IMR-90 (cell line): ENCODE measurements around the gene LMOD2. TPM values are rescaled to one million over a fixed set of nuclear protein-coding genes. Genes with fewer than 3 reads are reported as not detected.

Source experiments
- ATAC-seq: fragments of 200-7000 bp; cut with Tn5 transposase; 2 replicates; pipeline ENCODE4 v1.9.1; 2020; ENCODE audit warnings: low read depth, mild to moderate bottlenecking, moderate library complexity
- BruUV-seq: library from RNA; stranded (reverse); fragments of 400-500 nt; replicated peaks from 2 replicates; lab custom pipeline; 2021; lab: Mats Ljungman, UMichigan
- CTCF ChIA-PET: fragments of 300-600 bp; formaldehyde crosslinking; extraction: SDS; loops from one replicate; lab custom pipeline; 2021; ENCODE audit warnings: antibody characterized with exemption; lab: Yijun Ruan, JAX
- POLR2A ChIA-PET: fragments of 300-600 bp; sonication (Branson Sonifier 250); formaldehyde crosslinking; loops from one replicate; lab custom pipeline; 2022; ENCODE audit warnings: antibody characterized with exemption; ENCODE audit not compliant: unreplicated experiment; lab: Charles Lee
- DNase-seq: peaks from one replicate; pipeline ENCODE4 v3.0.0; 2013
- H2AFZ ChIP-seq: replicated peaks from 2 replicates; pipeline ENCODE3; 2013; ENCODE audit warnings: low read length, mild to moderate bottlenecking; ENCODE audit not compliant: poor library complexity
- H2AK5ac ChIP-seq: 2 replicates; pipeline ENCODE4 v1.6.1; 2013; ENCODE audit warnings: low read depth, low read length, inconsistent platforms
- H2AK9ac ChIP-seq: replicated peaks from 2 replicates; pipeline ENCODE3; 2013; ENCODE audit warnings: mild to moderate bottlenecking, low read depth, low read length, moderate library complexity; ENCODE audit not compliant: poor library complexity
- H2BK120ac ChIP-seq: 2 replicates; pipeline ENCODE4 v1.6.1; 2013; ENCODE audit warnings: low read depth, low read length, inconsistent platforms
- H2BK15ac ChIP-seq: 3 replicates; pipeline ENCODE4 v1.6.1; 2013; ENCODE audit warnings: low read depth, low read length, inconsistent platforms
- H2BK20ac ChIP-seq: 2 replicates; pipeline ENCODE4 v1.6.1; 2013; ENCODE audit warnings: low read depth, mild to moderate bottlenecking, inconsistent platforms, low read length, moderate library complexity
- H2BK5ac ChIP-seq: 2 replicates; pipeline ENCODE4 v1.6.1; 2013; ENCODE audit warnings: mild to moderate bottlenecking, low read depth, low read length, inconsistent platforms; ENCODE audit not compliant: poor library complexity, severe bottlenecking
- H3K14ac ChIP-seq: replicated peaks from 2 replicates; pipeline ENCODE4 v1.6.1; 2013; ENCODE audit warnings: low read depth, low read length, inconsistent platforms
- H3K18ac ChIP-seq: 2 replicates; pipeline ENCODE4 v1.6.1; 2013; ENCODE audit warnings: low read depth, low read length, control low read depth
- H3K23ac ChIP-seq: 2 replicates; pipeline ENCODE4 v1.6.1; 2013; ENCODE audit warnings: low read depth, low read length, inconsistent platforms
- H3K27ac ChIP-seq: 2 replicates; pipeline ENCODE4 v1.5.1; 2013; ENCODE audit warnings: mild to moderate bottlenecking, control low read depth, low read length; ENCODE audit not compliant: insufficient read depth
- H3K27me3 ChIP-seq: 2 replicates; pipeline ENCODE4 v1.6.1; 2013; ENCODE audit warnings: low read length; ENCODE audit not compliant: control insufficient read depth, insufficient read depth
- H3K36me3 ChIP-seq: 2 replicates; pipeline ENCODE4 v1.6.1; 2013; ENCODE audit warnings: low read length, mixed read lengths; ENCODE audit not compliant: control insufficient read depth, insufficient read depth
- H3K4ac ChIP-seq: 2 replicates; pipeline ENCODE4 v1.6.1; 2013; ENCODE audit warnings: low read depth, low read length, inconsistent platforms
- H3K4me1 ChIP-seq: 2 replicates; pipeline ENCODE4 v1.6.1; 2013; ENCODE audit warnings: low read length, mixed read lengths; ENCODE audit not compliant: control insufficient read depth, insufficient read depth
- H3K4me2 ChIP-seq: 2 replicates; pipeline ENCODE4 v1.6.1; 2013; ENCODE audit warnings: low read depth, mild to moderate bottlenecking, control low read depth, low read length, moderate library complexity
- H3K4me3 ChIP-seq: 2 replicates; pipeline ENCODE4 v1.5.1; 2013; ENCODE audit warnings: low read depth, mild to moderate bottlenecking, control low read depth, low read length, moderate library complexity; ENCODE audit not compliant: insufficient read depth
- H3K56ac ChIP-seq: 2 replicates; pipeline ENCODE4 v1.6.1; 2013; ENCODE audit warnings: low read length, inconsistent platforms; ENCODE audit not compliant: insufficient read depth; ENCODE audit errors: extremely low read depth
- H3K79me1 ChIP-seq, 2 experiments: 2 replicates each; pipeline ENCODE4 v1.6.1; 2013; ENCODE audit warnings: low read length in 2 of 2, inconsistent platforms in 1 of 2, low read depth in 1 of 2
- H3K9ac ChIP-seq: 2 replicates; pipeline ENCODE4 v1.6.1; 2013; ENCODE audit warnings: low read depth, low read length, control low read depth
- H3K9me1 ChIP-seq: 2 replicates; pipeline ENCODE4 v1.6.1; 2013; ENCODE audit warnings: low read length, inconsistent platforms; ENCODE audit not compliant: insufficient read depth
- H3K9me3 ChIP-seq: 2 replicates; pipeline ENCODE4 v1.6.1; 2013; ENCODE audit warnings: low read length; ENCODE audit not compliant: control insufficient read depth, insufficient read depth
- H4K20me1 ChIP-seq: 2 replicates; pipeline ENCODE4 v1.6.1; 2013; ENCODE audit warnings: low read length, inconsistent platforms; ENCODE audit not compliant: insufficient read depth
- H4K5ac ChIP-seq: 2 replicates; pipeline ENCODE4 v1.6.1; 2013; ENCODE audit warnings: mild to moderate bottlenecking, low read depth, low read length, control low read depth
- H4K8ac ChIP-seq, 2 experiments: 2 replicates each; pipeline ENCODE4 v1.6.1; 2013; ENCODE audit warnings: low read depth in 2 of 2, low read length in 2 of 2, control low read depth in 1 of 2, inconsistent platforms in 1 of 2
- H4K91ac ChIP-seq: 2 replicates; pipeline ENCODE4 v1.6.1; 2013; ENCODE audit warnings: low read depth, low read length, inconsistent platforms; ENCODE audit not compliant: insufficient read depth
- BHLHE40 ChIP-seq: fragments of 150-350 bp; IDR thresholded peaks from 2 replicates; pipeline ENCODE4 v1.6.1; 2016; ENCODE audit warnings: mild to moderate bottlenecking, low read depth, low read length
- CEBPB ChIP-seq: IDR thresholded peaks from 2 replicates; pipeline ENCODE4 v1.6.1; 2012; ENCODE audit warnings: low read depth, low read length, improper control_type of control experiment
- CHD1 ChIP-seq: IDR thresholded peaks from 2 replicates; pipeline ENCODE4 v1.6.1; 2012; ENCODE audit warnings: low read depth, low read length, improper control_type of control experiment
- CTCF ChIP-seq: conservative IDR thresholded peaks from 2 replicates; pipeline ENCODE4 v1.5.1; 2012; ENCODE audit warnings: mild to moderate bottlenecking, low read depth, low read length, improper control_type of control experiment
- MXI1 ChIP-seq: IDR thresholded peaks from 2 replicates; pipeline ENCODE4 v1.6.1; 2012; ENCODE audit warnings: low read depth, mild to moderate bottlenecking, low read length, moderate library complexity, borderline replicate concordance
- NFE2L2 ChIP-seq: fragments of 150-350 bp; IDR thresholded peaks from 2 replicates; pipeline ENCODE4 v1.6.1; 2016; ENCODE audit warnings: low read depth, mild to moderate bottlenecking, low read length
- POLR2A ChIP-seq: IDR thresholded peaks from 2 replicates; pipeline ENCODE4 v1.6.1; 2012; ENCODE audit warnings: mild to moderate bottlenecking, low read depth, low read length
- RAD21 ChIP-seq: IDR thresholded peaks from 2 replicates; pipeline ENCODE4 v1.6.1; 2012; ENCODE audit warnings: low read length, improper control_type of control experiment
- RCOR1 ChIP-seq: IDR thresholded peaks from 2 replicates; pipeline ENCODE4 v1.6.1; 2012; ENCODE audit warnings: mild to moderate bottlenecking, low read length, improper control_type of control experiment; ENCODE audit not compliant: insufficient replicate concordance
- RFX5 ChIP-seq: IDR thresholded peaks from 2 replicates; pipeline ENCODE4 v1.8.0; 2012; ENCODE audit warnings: low read depth, mild to moderate bottlenecking, low read length, moderate library complexity
- SMC3 ChIP-seq: fragments of 150-350 bp; IDR thresholded peaks from 2 replicates; pipeline ENCODE4 v1.6.1; 2016; ENCODE audit warnings: low read depth, mild to moderate bottlenecking, antibody characterized with exemption, low read length, moderate library complexity
- USF2 ChIP-seq: fragments of 150-350 bp; IDR thresholded peaks from 2 replicates; pipeline ENCODE4 v1.6.1; 2017; ENCODE audit warnings: mild to moderate bottlenecking, antibody characterized with exemption, low read length, low read depth
- WGBS, 2 experiments: methylation state at CpG; one replicate each; pipeline versions ENCODE4 v1.1.5 to v1.1.7; 2013; ENCODE audit warnings: missing lambda C conversion rate in 2 of 2; ENCODE audit not compliant: insufficient read length in 1 of 2; ENCODE audit errors: extremely low coverage in 2 of 2; 5-methylcytosine and 5-hydroxymethylcytosine counted together
- dilution Hi-C: fragments of 300-500 bp; cut with HindIII; formaldehyde crosslinking; loops from one replicate; pipeline ENCODE4 v1.14.3; 2018; ENCODE audit warnings: low sequenced_read_pairs; ENCODE audit not compliant: unreplicated experiment
- in situ Hi-C: fragments of 300-500 bp; cut with MboI; formaldehyde crosslinking; loops from 3 replicates; pipeline ENCODE4 v1.14.3; 2019; ENCODE audit warnings: low sequenced_read_pairs, inconsistent platforms, mixed read lengths
- intact Hi-C: fragments of 100-400 bp; cut with micrococcal nuclease; formaldehyde crosslinking; loops from 2 replicates; pipeline ENCODE4 v1.10.0; 2022
- polyA plus RNA-seq, 3 experiments: library from polyadenylated mRNA; depleted of rRNA; stranded (reverse); fragments of >200 nt; gene quantifications; 2 replicates each; pipeline ENCODE4 v1.2.3, GENCODE V29; 2012; ENCODE audit warnings: low replicate concordance in 1 of 3
- total RNA-seq: library from RNA; depleted of rRNA; stranded (reverse); fragments of >200 nt; gene quantifications from 2 replicates; pipeline ENCODE4 v1.2.3, GENCODE V29; 2012

Gene LMOD2
- total and polyA plus RNA-seq, 2 of the 4 experiments (the other 2 are of a cell fraction) = not detected

- TF ChIP-seq MXI1 (no peak), RAD21 (no peak), RFX5 (no peak), SMC3 (no peak), POLR2A (no peak), CTCF (no peak), CEBPB (no peak), NFE2L2 (no peak), CHD1 (no peak), USF2 (no peak), BHLHE40 (no peak), RCOR1 (no peak)
- H2BK20ac ChIP-seq = no peak overlapping the region
- DNase-seq (no peak), ATAC-seq (no peak)
- no peak overlapping the region for H3K27ac ChIP-seq
- intact Hi-C loops = no loop called here
- BruUV-seq = no TSS peak
- no peak overlapping the region for H3K9ac ChIP-seq
- H3K14ac ChIP-seq = no peak overlapping the region
- H3K56ac ChIP-seq = no peak overlapping the region
- no peak overlapping the region for H3K4ac ChIP-seq
- H2BK15ac ChIP-seq = no peak overlapping the region
- no peaks in the 10 kb centered on the region for H3K9me1 ChIP-seq
- no peaks in the 10 kb centered on the region for H3K36me3 ChIP-seq
- no peak overlapping the region for H4K8ac ChIP-seq
- in situ Hi-C loops = loop anchor here (25.0 kb wide), 1 partner anchor 220 kb away; no protein-coding TSS in a partner anchor
- 40% methylated on average over 1 of the region's 5 CpGs; no CpG with 5 or more reads in 1 of the 2 experiments for WGBS, 2 experiments
- no peak overlapping the region for H2AK9ac ChIP-seq
- H3K18ac ChIP-seq = no peak overlapping the region
- H3K79me1 ChIP-seq = no peaks in the 10 kb centered on the region
- ChIA-PET CTCF (no interaction called here), POLR2A (no interaction called here)
- H4K5ac ChIP-seq = no peak overlapping the region
- H3K9me3 ChIP-seq = no peaks in the 10 kb centered on the region
- H3K4me1 ChIP-seq = peaks cover 3% of the 10 kb centered on the region; the same call in 1 of the 2 replicates
- no peaks in the 10 kb centered on the region for H4K20me1 ChIP-seq
- no peak overlapping the region for H3K4me3 ChIP-seq
- H3K4me2 ChIP-seq = no peak overlapping the region
- no peak overlapping the region for H2BK5ac ChIP-seq
- H2AK5ac ChIP-seq = no peak overlapping the region
- no peak overlapping the region for H2BK120ac ChIP-seq
- dilution Hi-C loops = no loop called here
- H2AFZ ChIP-seq = no peak overlapping the region
- H3K27me3 ChIP-seq = peaks cover 2% of the 10 kb centered on the region
- H4K91ac ChIP-seq = no peak overlapping the region
- no peak overlapping the region for H3K23ac ChIP-seq
Measured at GRCh38 chr7:123641901-123642300, 13.8 kb upstream of the LMOD2 start.
